ENCODE data around the gene ARHGDIB.

The ARHGDIB gene

DNA sequence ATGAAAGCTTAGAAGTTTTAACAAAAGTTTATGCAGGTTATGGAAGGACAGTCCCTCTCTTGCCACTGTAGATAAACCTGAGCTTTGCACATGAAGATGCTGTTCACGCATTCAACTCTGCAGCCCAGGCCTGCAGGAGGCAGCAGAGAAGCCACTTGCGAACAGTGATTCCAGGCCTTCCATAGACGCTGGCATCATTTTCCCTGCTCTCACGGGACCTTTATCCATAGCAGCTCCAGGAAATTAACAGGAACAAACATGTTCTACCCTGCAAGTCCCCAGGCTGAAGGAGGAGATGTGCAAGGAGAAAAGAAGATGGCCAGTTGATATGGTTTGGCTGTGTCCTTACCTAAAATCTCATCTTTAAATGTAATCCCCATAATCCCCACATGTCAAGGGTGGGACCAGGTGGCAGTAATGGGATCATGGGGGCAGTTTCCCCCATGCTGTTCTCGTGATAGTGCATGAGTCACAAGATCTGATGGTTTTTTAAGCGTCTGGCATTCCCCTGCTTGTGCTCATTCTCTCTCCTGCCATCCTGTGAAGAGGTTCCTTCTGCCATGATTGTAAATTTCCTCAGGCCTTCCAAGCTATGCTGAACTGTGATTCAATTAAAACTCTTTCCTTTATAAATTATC, 25.1 kb downstream of the ARHGDIB start:
- no peak for DNase-seq
- Mint-ChIP-seq H3K9me3 (peaks cover 6% of the 10 kb centered on the region), H3K4me1 (peaks cover 31% of the 10 kb centered on the region), H3K36me3 (ENCODE audit: low read depth) (no peaks in the 10 kb centered on the region), H3K4me3 (no peak overlapping the region), H3K27ac (peak overlapping the region; percentile 94), H3K27me3 (ENCODE audit: low read depth, poor library complexity) (no peaks in the 10 kb centered on the region)
- TF ChIP-seq CTCF (IDR thresholded peaks at IDR 0.05): no peak

- peaks cover 5% of the 10 kb centered on the region for H3K9me3 Mint-ChIP-seq
- no peak for TF ChIP-seq CTCF (IDR thresholded peaks at IDR 0.05)
- no peak for DNase-seq
- H3K4me1 Mint-ChIP-seq: peaks cover 42% of the 10 kb centered on the region
- H3K27me3 Mint-ChIP-seq (ENCODE audit: low read depth, poor library complexity): no peaks in the 10 kb centered on the region
- no peak overlapping the region for H3K4me3 Mint-ChIP-seq
- no peaks in the 10 kb centered on the region for H3K36me3 Mint-ChIP-seq (ENCODE audit: low read depth)
- peak overlapping the region; percentile 94 for H3K27ac Mint-ChIP-seq
These were observed 26.4 kb downstream of the ARHGDIB start for GRCh38 chr12:14935031-14935430.

DNA sequence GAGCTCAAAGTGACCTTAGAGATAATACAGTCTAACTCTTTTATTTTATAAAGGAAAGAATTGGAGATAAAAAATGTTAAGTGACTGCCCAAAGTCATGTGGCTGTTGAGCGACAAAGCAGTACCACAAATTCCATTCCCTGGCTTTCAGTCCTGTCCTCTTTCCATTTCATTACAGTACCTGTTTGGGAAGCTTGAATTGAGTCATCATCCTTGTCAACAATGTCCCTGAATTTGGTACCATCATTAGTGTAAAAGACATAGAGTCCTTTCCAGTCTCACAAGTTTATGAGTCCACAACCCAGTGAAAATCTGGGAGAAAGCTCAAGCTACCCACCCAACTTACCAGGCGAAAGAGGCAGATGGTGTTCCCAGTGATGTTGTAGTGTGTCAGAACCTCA, 26.9 kb downstream of the ARHGDIB start:
- Mint-ChIP-seq H3K27ac (peak overlapping the region; percentile 94), H3K27me3 (ENCODE audit: low read depth, poor library complexity) (no peaks in the 10 kb centered on the region), H3K9me3 (no peaks in the 10 kb centered on the region), H3K36me3 (ENCODE audit: low read depth) (no peaks in the 10 kb centered on the region), H3K4me3 (no peak overlapping the region), H3K4me1 (peaks cover 42% of the 10 kb centered on the region)
- TF ChIP-seq CTCF (IDR thresholded peaks at IDR 0.05): no peak
- DNase-seq: no peak

DNA sequence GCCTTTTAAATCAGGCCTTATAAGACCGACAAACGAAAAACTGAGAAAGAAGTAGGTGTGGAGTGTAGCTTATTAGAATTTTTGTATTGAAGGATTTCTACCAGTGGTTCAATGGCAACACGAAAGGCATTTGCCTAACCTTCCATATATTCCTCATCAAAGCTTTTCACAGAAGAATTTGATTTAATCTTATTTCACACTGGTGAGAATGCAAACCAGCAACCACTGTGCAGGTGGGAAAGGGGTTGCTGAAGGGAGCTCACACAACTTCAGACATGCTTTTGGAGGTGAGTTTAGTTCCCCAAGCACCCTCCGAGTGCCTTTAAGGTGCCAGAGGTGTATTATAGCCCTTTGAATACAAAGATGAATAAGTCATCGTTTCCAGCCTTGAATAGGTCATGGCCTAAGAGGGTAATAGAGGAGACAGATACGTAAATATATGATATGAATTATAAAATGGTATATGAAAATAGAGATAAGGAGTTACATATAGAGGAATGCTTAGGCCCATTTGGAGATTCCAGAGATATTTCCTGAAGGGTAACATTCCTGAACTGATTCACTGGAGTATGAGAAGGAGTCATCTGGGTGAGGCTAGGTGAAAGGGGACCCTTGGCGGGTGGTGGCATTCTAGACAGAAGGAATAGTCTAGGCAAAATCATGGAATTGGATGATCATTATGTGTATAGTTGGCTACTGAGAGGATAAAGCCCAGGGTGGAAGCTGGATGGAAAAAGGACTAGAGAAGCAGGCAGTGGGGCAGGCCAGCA, 29.4 kb downstream of the ARHGDIB start:
- Mint-ChIP-seq H3K27me3 (ENCODE audit: low read depth, poor library complexity) (no peaks in the 10 kb centered on the region), H3K27ac (peak overlapping the region; percentile 93), H3K4me1 (peaks cover 46% of the 10 kb centered on the region), H3K4me3 (no peak overlapping the region), H3K9me3 (no peaks in the 10 kb centered on the region), H3K36me3 (ENCODE audit: low read depth) (no peaks in the 10 kb centered on the region)
- no peak for DNase-seq
- no peak for TF ChIP-seq CTCF (IDR thresholded peaks at IDR 0.05)

DNA sequence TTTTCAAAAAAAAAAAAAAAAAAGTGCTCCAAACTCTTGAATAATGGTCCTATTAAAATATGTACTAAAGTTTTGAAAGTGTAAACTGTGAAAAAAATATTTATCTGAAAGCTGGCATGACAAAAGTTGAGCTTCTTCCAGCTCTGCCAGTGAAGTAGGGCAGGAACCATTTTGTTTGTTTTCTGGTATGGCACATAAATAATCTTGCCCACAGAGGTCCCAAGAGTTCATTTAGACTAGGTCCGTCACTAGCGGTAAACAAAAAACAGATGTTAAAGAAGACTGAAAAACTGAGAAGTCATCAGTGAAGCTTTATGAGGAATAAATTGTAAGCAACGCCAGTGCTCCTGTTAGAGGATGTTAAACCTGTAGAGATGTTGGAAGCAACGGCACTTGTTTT, 30.0 kb downstream of the ARHGDIB start:
- TF ChIP-seq CTCF (IDR thresholded peaks at IDR 0.05): no peak
- Mint-ChIP-seq H3K9me3 (no peaks in the 10 kb centered on the region), H3K27me3 (ENCODE audit: low read depth, poor library complexity) (peaks cover 3% of the 10 kb centered on the region), H3K27ac (peak overlapping the region; percentile 93), H3K36me3 (ENCODE audit: low read depth) (no peaks in the 10 kb centered on the region), H3K4me1 (peaks cover 41% of the 10 kb centered on the region), H3K4me3 (no peak overlapping the region)
- DNase-seq: no peak

GRCh38 chr12:14930299-14930698, 31.1 kb downstream of the ARHGDIB start:
- Mint-ChIP-seq H3K9me3 (no peaks in the 10 kb centered on the region), H3K27me3 (ENCODE audit: low read depth, poor library complexity) (peaks cover 3% of the 10 kb centered on the region), H3K4me1 (peaks cover 32% of the 10 kb centered on the region), H3K4me3 (no peak overlapping the region), H3K27ac (no peak overlapping the region), H3K36me3 (ENCODE audit: low read depth) (no peaks in the 10 kb centered on the region)
- no peak for TF ChIP-seq CTCF (IDR thresholded peaks at IDR 0.05)
- no peak for DNase-seq

Data from nephron progenitor cell (in vitro differentiated cells).